HG03342 (cell line): ENCODE measurements around the gene DGKI.

Experiments
- ATAC-seq: cut with Tn5 transposase; IDR thresholded peaks from one replicate; pipeline ENCODE4 v1.9.1; 2021; ENCODE audit warnings: mild to moderate bottlenecking, moderate library complexity; ENCODE audit not compliant: unreplicated experiment

Gene DGKI

GRCh38 chr7:137658190-137658900, 188.4 kb downstream of the DGKI start:
- ATAC-seq, result no peak

- no peak for ATAC-seq
Observed at GRCh38 chr7:137657476-137658189, 189.1 kb downstream of the DGKI start.

- no peak for ATAC-seq
Observed at GRCh38 chr7:137656850-137657232, 189.9 kb downstream of the DGKI start.

- peak; percentile 90 for ATAC-seq
Observed at GRCh38 chr7:137656227-137656849, 190.4 kb downstream of the DGKI start.

GRCh38 chr7:137655804-137656203, 191.0 kb downstream of the DGKI start:
- ATAC-seq, result no peak

GRCh38 chr7:137652721-137653120, 194.1 kb downstream of the DGKI start:
- ATAC-seq, result no peak

- no peak for ATAC-seq
Observed at GRCh38 chr7:137647905-137648565, 198.7 kb downstream of the DGKI start.

- no peak for ATAC-seq
Observed at GRCh38 chr7:137642472-137642871, 204.3 kb downstream of the DGKI start.

GRCh38 chr7:137642031-137642430, 204.7 kb downstream of the DGKI start:
- no peak for ATAC-seq

- no peak for ATAC-seq
Observed at GRCh38 chr7:137636376-137636775, 210.4 kb downstream of the DGKI start.

- no peak for ATAC-seq
Observed at GRCh38 chr7:137635874-137636273, 210.9 kb downstream of the DGKI start.

- no peak for ATAC-seq
Observed at GRCh38 chr7:137635132-137635531, 211.6 kb downstream of the DGKI start.

GRCh38 chr7:137634356-137634755, 212.4 kb downstream of the DGKI start:
- no peak for ATAC-seq

- ATAC-seq, result no peak
Observed at GRCh38 chr7:137633133-137633532, 213.6 kb downstream of the DGKI start.

- no peak for ATAC-seq
Observed at GRCh38 chr7:137628216-137628615, 218.6 kb downstream of the DGKI start.

GRCh38 chr7:137626469-137627067, 220.2 kb downstream of the DGKI start:
- ATAC-seq, result peak; percentile 84

GRCh38 chr7:137625197-137625596, 221.6 kb downstream of the DGKI start:
- no peak for ATAC-seq

GRCh38 chr7:137619181-137619580, 227.6 kb downstream of the DGKI start:
- no peak for ATAC-seq

GRCh38 chr7:137618748-137619147, 228.0 kb downstream of the DGKI start:
- no peak for ATAC-seq

- no peak for ATAC-seq
Observed at GRCh38 chr7:137613006-137613525, 233.7 kb downstream of the DGKI start.

GRCh38 chr7:137611606-137612005, 235.2 kb downstream of the DGKI start:
- no peak for ATAC-seq
